GOT3 (cell line): ENCODE data around the gene PRKAR2B.
"Not testable (repeated sequence)": the region's sequence is repeated elsewhere in the genome, so short reads cannot be mapped to it uniquely, and the experiment has no call there.

Source experiments
- DNase-seq: peaks from one replicate; lab custom pipeline; 2025; ENCODE audit warnings: mixed read lengths; lab: John Stamatoyannopoulos, UW

The PRKAR2B gene

GRCh38 chr7:107119376-107120105, 75.0 kb downstream of the PRKAR2B start:
- no peak for DNase-seq

GRCh38 chr7:107122486-107122911, 78.0 kb downstream of the PRKAR2B start:
- no peak for DNase-seq

- DNase-seq: no peak
Observed at GRCh38 chr7:107123392-107123791, 78.9 kb downstream of the PRKAR2B start.

- no peak for DNase-seq
Observed at GRCh38 chr7:107125475-107125874, 81.0 kb downstream of the PRKAR2B start.

GRCh38 chr7:107128217-107128616, 83.7 kb downstream of the PRKAR2B start:
- no peak for DNase-seq

GRCh38 chr7:107128748-107129147, 84.2 kb downstream of the PRKAR2B start:
- no peak for DNase-seq

- no peak for DNase-seq
Observed at GRCh38 chr7:107130487-107131220, 86.1 kb downstream of the PRKAR2B start.

- DNase-seq: no peak
Observed at GRCh38 chr7:107133396-107133795, 88.9 kb downstream of the PRKAR2B start.

- no peak for DNase-seq
Observed at GRCh38 chr7:107138696-107139420, 94.4 kb downstream of the PRKAR2B start.

GRCh38 chr7:107143875-107144274, 99.4 kb downstream of the PRKAR2B start:
- DNase-seq: not testable (repeated sequence)

- no peak for DNase-seq
Observed at GRCh38 chr7:107145067-107145838, 100.7 kb downstream of the PRKAR2B start.

- DNase-seq: no peak
Observed at GRCh38 chr7:107147464-107148393, 103.2 kb downstream of the PRKAR2B start.

- DNase-seq: no peak
Observed at GRCh38 chr7:107148721-107149120, 104.2 kb downstream of the PRKAR2B start.

- DNase-seq: no peak
Observed at GRCh38 chr7:107149863-107150262, 105.4 kb downstream of the PRKAR2B start.

GRCh38 chr7:107150375-107151073, 106.0 kb downstream of the PRKAR2B start:
- no peak for DNase-seq

- no peak for DNase-seq
Observed at GRCh38 chr7:107151538-107151937, 107.0 kb downstream of the PRKAR2B start.

- DNase-seq: no peak
Observed at GRCh38 chr7:107152011-107152410, 107.5 kb downstream of the PRKAR2B start.

- DNase-seq: no peak
Observed at GRCh38 chr7:107154826-107155225, 110.3 kb downstream of the PRKAR2B start.

- DNase-seq: not testable (repeated sequence)
Observed at GRCh38 chr7:107155726-107156125, 111.2 kb downstream of the PRKAR2B start.

GRCh38 chr7:107157091-107157490, 112.6 kb downstream of the PRKAR2B start:
- no peak for DNase-seq
